GM12878 (cell line): ENCODE measurements around the gene FCRLA. TPM values are rescaled to one million over a fixed set of nuclear protein-coding genes. Genes with fewer than 3 reads are reported as not detected.

ENCODE experiments used
- BACH1 ChIP-seq: fragments of 450-650 bp; IDR thresholded peaks from 2 replicates; pipeline ENCODE4 v1.6.1; 2017; ENCODE audit warnings: mild to moderate bottlenecking, borderline replicate concordance
- CHD2 ChIP-seq: IDR thresholded peaks from 2 replicates; pipeline ENCODE4 v1.6.1; 2011; ENCODE audit warnings: low read depth, low read length, improper control_type of control experiment, borderline replicate concordance
- CREB1 ChIP-seq: IDR thresholded peaks from 2 replicates; pipeline ENCODE4 v1.6.1; 2012; ENCODE audit warnings: low read depth, mild to moderate bottlenecking, inconsistent platforms
- EGR1 ChIP-seq, 2 experiments: IDR thresholded peaks; 1 replicate in 1 of 2; 2 replicates in 1 of 2; pipeline ENCODE4 v1.6.1; 2011 to 2012; ENCODE audit warnings: low read depth in 2 of 2, low read length in 2 of 2, borderline replicate concordance in 1 of 2, mild to moderate bottlenecking in 1 of 2, moderate library complexity in 1 of 2
- FOXK2 ChIP-seq: fragments of 450-650 bp; IDR thresholded peaks from 2 replicates; pipeline ENCODE4 v1.6.1; 2017; ENCODE audit warnings: mild to moderate bottlenecking, moderate library complexity
- JUNB ChIP-seq: IDR thresholded peaks from 2 replicates; pipeline ENCODE4 v1.6.1; 2016; ENCODE audit warnings: antibody characterized with exemption, mild to moderate bottlenecking
- KAT2A ChIP-seq: conservative IDR thresholded peaks from 2 replicates; pipeline ENCODE4 v1.6.1; 2011; ENCODE audit warnings: low read depth, low read length; ENCODE audit not compliant: control insufficient read depth
- MEF2A ChIP-seq: IDR thresholded peaks from 2 replicates; pipeline ENCODE4 v1.6.1; 2011; ENCODE audit warnings: low read depth, mild to moderate bottlenecking, low read length, moderate library complexity; ENCODE audit not compliant: insufficient read depth
- MTA2 ChIP-seq: fragments of 450-650 bp; IDR thresholded peaks from 2 replicates; pipeline ENCODE4 v1.6.1; 2016; ENCODE audit warnings: low read depth, mild to moderate bottlenecking, moderate library complexity
- NR2F1 ChIP-seq: fragments of 450-650 bp; conservative IDR thresholded peaks from 2 replicates; pipeline ENCODE4 v1.6.1; 2017; ENCODE audit warnings: mild to moderate bottlenecking
- PAX5 ChIP-seq: IDR thresholded peaks from 2 replicates; pipeline ENCODE4 v1.6.1; 2011; ENCODE audit warnings: low read depth, low read length, borderline replicate concordance
- PML ChIP-seq: IDR thresholded peaks from 2 replicates; pipeline ENCODE4 v1.6.1; 2012; ENCODE audit warnings: low read length, inconsistent platforms
- POLR2AphosphoS5 ChIP-seq: IDR thresholded peaks from 2 replicates; pipeline ENCODE4 v1.6.1; 2011; ENCODE audit warnings: mild to moderate bottlenecking, low read length, inconsistent platforms
- RAD21 ChIP-seq: IDR thresholded peaks from 2 replicates; pipeline ENCODE4 v1.6.1; 2011; ENCODE audit warnings: mild to moderate bottlenecking, low read depth, low read length, moderate library complexity; ENCODE audit not compliant: insufficient read depth
- RCOR1 ChIP-seq: conservative IDR thresholded peaks from 2 replicates; pipeline ENCODE4 v1.6.1; 2012; ENCODE audit warnings: low read depth, low read length, improper control_type of control experiment
- RELA ChIP-seq: fragments of 450-650 bp; IDR thresholded peaks from 2 replicates; pipeline ENCODE4 v1.8.0; 2014; ENCODE audit warnings: borderline replicate concordance; ENCODE audit not compliant: partially characterized antibody
- RELB ChIP-seq: fragments of 450-650 bp; IDR thresholded peaks from 2 replicates; pipeline ENCODE4 v1.6.1; 2017; ENCODE audit warnings: low read depth, mild to moderate bottlenecking, moderate library complexity
- SP1 ChIP-seq: IDR thresholded peaks from one replicate; pipeline ENCODE4 v1.6.1; 2011; ENCODE audit warnings: low read depth, low read length
- TAF1 ChIP-seq: IDR thresholded peaks from 2 replicates; pipeline ENCODE4 v1.6.1; 2011; ENCODE audit warnings: mild to moderate bottlenecking, low read depth, low read length, borderline replicate concordance
- TCF12 ChIP-seq: IDR thresholded peaks from 2 replicates; pipeline ENCODE4 v1.6.1; 2011; ENCODE audit warnings: low read depth, mild to moderate bottlenecking, low read length
- TCF3 ChIP-seq: IDR thresholded peaks from 2 replicates; pipeline ENCODE4 v1.6.1; 2012; ENCODE audit warnings: low read depth, mild to moderate bottlenecking, low read length, borderline replicate concordance; ENCODE audit not compliant: insufficient read depth
- TCF7 ChIP-seq: IDR thresholded peaks from 2 replicates; pipeline ENCODE4 v1.6.1; 2014; ENCODE audit warnings: antibody characterized with exemption, borderline replicate concordance
- YBX1 ChIP-seq: fragments of 450-650 bp; IDR thresholded peaks from 2 replicates; pipeline ENCODE4 v1.6.1; 2016; ENCODE audit warnings: antibody characterized with exemption
- polyA plus RNA-seq, 11 experiments: library from polyadenylated mRNA; depleted of rRNA in 4 of 11; unstranded in 6 of 11; stranded (reverse) in 5 of 11; fragments of >200 nt; fragmentation: Nextera tagmentation in 4 of 11; fragmentation: Illumina TruSeq in 1 of 11; extraction: Ambion mirVana in 4 of 11; extraction: Trizol in 1 of 11; gene quantifications; 1 replicate in 1 of 11; 2 replicates in 10 of 11; pipeline versions ENCODE4 v1.2.1 to v1.2.3, GENCODE V29; 2011 to 2016; ENCODE audit warnings: inconsistent platforms in 2 of 11, missing spikeins in 2 of 11, low read depth in 1 of 11
- total RNA-seq, 4 experiments: library from RNA; depleted of rRNA in 3 of 4; stranded (reverse); fragments of >200 nt in 3 of 4; fragmentation: Illumina TruSeq in 1 of 4; extraction: Trizol in 1 of 4; gene quantifications; 2 replicates each; pipeline versions ENCODE4 v1.2.1 to v1.2.3, GENCODE V29; 2013 to 2021
- TF ChIP-seq, protein P1 (sequence below): fragments of 450-650 bp; IDR thresholded peaks from 2 replicates; pipeline ENCODE4 v1.6.1; 2017; ENCODE audit warnings: mild to moderate bottlenecking, low read depth, inconsistent platforms; ENCODE audit not compliant: poor library complexity, severe bottlenecking
- TF ChIP-seq, protein P2 (sequence below): IDR thresholded peaks from 2 replicates; pipeline ENCODE4 v1.6.1; 2011; ENCODE audit warnings: mild to moderate bottlenecking, low read depth, low read length, moderate library complexity; ENCODE audit not compliant: insufficient replicate concordance

Gene FCRLA
- total and polyA plus RNA-seq, 10 of the 15 experiments (the other 5 are each of a cell fraction or from before 2014, with no cell fraction given): 130 to 714 (median 374) TPM

- TF ChIP-seq FOXK2 (no peak; the same call in 1 of the 2 replicates), TAF1 (peak; percentile 79; the same call in 1 of the 2 replicates), RELB (peak; percentile 63), EGR1 (IDR thresholded peaks at IDR 0.05; ENCODE audit: borderline replicate concordance in 1 of 2, low read depth in 2 of 2, low read length in 2 of 2) (peak in 1 of 2 experiments; percentile 62; a peak in 2 of 3 replicates), MEF2A (peak; percentile 15; the same call in 1 of the 2 replicates), CHD2 (peak; percentile 19; the same call in 1 of the 2 replicates), RAD21 (no peak), SP1 (peak; percentile 49), PML (peak; percentile 91), BACH1 (no peak), TCF12 (peak; percentile 72; the same call in 1 of the 2 replicates), JUNB (no peak), MTA2 (no peak; the same call in 1 of the 2 replicates), POLR2AphosphoS5 (peak; percentile 89), NR2F1 (peak; percentile 44; the same call in 1 of the 2 replicates), TCF7 (no peak), KAT2A (no peak), RELA (no peak), TCF3 (no peak), CREB1 (peak; percentile 52; the same call in 1 of the 2 replicates), RCOR1 (no peak), PAX5 (0 out of 2 replicates have a peak, but pooled peaks have one; percentile 39), YBX1 (no peak)
- TF ChIP-seq, protein P1, sequence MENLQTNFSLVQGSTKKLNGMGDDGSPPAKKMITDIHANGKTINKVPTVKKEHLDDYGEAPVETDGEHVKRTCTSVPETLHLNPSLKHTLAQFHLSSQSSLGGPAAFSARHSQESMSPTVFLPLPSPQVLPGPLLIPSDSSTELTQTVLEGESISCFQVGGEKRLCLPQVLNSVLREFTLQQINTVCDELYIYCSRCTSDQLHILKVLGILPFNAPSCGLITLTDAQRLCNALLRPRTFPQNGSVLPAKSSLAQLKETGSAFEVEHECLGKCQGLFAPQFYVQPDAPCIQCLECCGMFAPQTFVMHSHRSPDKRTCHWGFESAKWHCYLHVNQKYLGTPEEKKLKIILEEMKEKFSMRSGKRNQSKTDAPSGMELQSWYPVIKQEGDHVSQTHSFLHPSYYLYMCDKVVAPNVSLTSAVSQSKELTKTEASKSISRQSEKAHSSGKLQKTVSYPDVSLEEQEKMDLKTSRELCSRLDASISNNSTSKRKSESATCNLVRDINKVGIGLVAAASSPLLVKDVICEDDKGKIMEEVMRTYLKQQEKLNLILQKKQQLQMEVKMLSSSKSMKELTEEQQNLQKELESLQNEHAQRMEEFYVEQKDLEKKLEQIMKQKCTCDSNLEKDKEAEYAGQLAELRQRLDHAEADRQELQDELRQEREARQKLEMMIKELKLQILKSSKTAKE: no peak
- TF ChIP-seq, protein P2, sequence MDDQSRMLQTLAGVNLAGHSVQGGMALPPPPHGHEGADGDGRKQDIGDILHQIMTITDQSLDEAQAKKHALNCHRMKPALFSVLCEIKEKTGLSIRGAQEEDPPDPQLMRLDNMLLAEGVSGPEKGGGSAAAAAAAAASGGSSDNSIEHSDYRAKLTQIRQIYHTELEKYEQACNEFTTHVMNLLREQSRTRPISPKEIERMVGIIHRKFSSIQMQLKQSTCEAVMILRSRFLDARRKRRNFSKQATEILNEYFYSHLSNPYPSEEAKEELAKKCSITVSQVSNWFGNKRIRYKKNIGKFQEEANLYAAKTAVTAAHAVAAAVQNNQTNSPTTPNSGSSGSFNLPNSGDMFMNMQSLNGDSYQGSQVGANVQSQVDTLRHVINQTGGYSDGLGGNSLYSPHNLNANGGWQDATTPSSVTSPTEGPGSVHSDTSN: peak; percentile 86
Observed at GRCh38 chr1:161749509-161750407, 42.7 kb downstream of the FCRLA start, which contains the start of gene DUSP12 (continued).
